ENCODE results near the gene MAPK8IP1. TPM values are rescaled to one million over a fixed set of nuclear protein-coding genes. Genes with fewer than 3 reads are reported as not detected.

Gene MAPK8IP1
- total and polyA plus RNA-seq, 10 donors: 0.80 to 6.0 (median 3.1) TPM

DNA sequence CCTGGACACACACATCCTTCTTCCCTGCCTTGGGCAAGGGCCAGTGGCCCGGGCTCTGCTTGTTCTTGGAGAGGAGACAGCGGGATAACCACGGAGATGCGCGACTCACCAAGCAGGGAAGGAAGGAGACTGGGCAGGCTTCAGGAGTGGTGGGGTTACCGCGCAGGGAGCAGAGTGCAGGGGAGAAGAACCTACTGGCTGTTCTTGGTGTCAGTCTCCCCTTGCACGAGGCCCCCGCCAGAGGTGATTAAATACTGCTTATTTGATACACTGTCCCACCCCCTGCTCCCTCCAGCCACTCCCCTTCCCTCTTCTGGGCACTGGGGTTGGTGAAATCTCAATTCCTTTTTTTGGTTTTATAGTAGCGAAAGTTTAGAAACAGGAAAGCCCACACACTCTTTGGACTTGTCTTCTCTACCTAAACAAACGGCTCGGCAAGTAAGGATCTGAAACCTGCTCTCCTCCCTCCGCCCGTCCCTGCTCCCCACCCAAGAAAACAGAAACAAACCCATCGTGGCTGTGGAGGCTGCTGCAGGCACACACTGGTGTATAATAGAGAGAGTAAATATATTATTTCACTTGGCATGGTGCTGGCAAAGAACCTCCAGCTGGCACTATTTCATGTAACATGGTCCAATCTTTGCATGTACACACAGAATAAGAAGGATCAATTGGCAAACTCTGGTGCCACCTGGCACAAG lies 47.8 kb downstream of the MAPK8IP1 start:
- intact Hi-C loops (cut with DNase I; ENCODE audit: low total_unique reads): no loop called here
- Histone ChIP-seq H3K4me3 (peak overlapping the region in 6 of 8 donors; percentile 12 to 60 (median 28)), H3K9me3 (no peaks in the 10 kb centered on the region), H3K36me3 (peaks cover 3 to 83% (median 49%) of the 10 kb centered on the region in 6 donors), H3K27me3 (replicated peaks in 1 of 7) (no peaks in the 10 kb centered on the region), H3K27ac (peak overlapping the region in 5 of 8 donors; percentile 27 to 86 (median 78)), H3K4me1 (peaks cover 17 to 98% (median 66%) of the 10 kb centered on the region in 6 donors)
- TF ChIP-seq POLR2AphosphoS5 (IDR thresholded peaks at IDR 0.05): peak; percentile 51 to 65 (median 65)
- TF ChIP-seq, protein P1, sequence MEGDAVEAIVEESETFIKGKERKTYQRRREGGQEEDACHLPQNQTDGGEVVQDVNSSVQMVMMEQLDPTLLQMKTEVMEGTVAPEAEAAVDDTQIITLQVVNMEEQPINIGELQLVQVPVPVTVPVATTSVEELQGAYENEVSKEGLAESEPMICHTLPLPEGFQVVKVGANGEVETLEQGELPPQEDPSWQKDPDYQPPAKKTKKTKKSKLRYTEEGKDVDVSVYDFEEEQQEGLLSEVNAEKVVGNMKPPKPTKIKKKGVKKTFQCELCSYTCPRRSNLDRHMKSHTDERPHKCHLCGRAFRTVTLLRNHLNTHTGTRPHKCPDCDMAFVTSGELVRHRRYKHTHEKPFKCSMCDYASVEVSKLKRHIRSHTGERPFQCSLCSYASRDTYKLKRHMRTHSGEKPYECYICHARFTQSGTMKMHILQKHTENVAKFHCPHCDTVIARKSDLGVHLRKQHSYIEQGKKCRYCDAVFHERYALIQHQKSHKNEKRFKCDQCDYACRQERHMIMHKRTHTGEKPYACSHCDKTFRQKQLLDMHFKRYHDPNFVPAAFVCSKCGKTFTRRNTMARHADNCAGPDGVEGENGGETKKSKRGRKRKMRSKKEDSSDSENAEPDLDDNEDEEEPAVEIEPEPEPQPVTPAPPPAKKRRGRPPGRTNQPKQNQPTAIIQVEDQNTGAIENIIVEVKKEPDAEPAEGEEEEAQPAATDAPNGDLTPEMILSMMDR (IDR thresholded peaks at IDR 0.05 in 8 of 11, conservative IDR thresholded peaks at IDR 0.05 in 3 of 11): no peak
- peak in 1 of 3 donors; percentile 6 for TF ChIP-seq POLR2A (IDR thresholded peaks at IDR 0.05)
- DNase-seq: peak; percentile 86
- WGBS, 5 donors: 58 to 65% (median 63%) methylated on average over 15 of the region's 15 CpGs

DNA sequence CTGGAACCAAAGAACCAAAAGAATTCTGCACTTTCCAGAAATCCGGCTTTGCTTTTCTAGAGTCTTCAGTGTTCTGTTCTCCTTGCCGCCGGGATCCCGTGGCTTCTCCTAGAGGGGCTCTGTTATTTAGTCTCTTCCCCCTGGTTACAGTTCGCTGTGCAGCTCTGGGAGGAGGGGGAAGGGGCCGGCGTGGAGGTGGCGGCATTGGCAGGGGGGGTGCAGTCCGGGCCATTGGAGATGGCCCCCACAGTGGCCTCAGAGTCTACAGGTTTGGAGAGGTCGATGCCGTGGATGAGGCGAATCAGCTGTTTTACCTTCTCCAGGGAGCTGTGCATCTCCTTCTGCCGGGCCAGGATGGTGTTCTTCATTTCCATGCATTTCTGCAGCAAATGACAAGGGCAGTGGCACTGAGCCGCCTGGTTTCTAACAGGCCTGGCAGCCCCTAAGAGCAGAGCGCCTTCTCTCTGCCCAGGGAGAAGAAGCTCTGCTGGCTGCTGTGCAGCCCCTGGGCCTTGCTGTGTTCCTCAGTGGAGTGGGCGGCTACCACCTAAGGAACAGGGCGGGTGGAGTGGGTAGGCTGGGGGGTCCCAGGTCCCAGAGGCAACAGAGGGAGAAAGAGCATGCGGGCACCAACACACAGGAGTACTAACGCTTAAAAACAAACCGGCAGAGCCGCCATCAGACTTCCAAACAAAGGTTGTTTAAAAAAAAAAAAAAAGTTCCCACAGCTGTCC lies 48.6 kb downstream of the MAPK8IP1 start:
- TF ChIP-seq POLR2AphosphoS5 (IDR thresholded peaks at IDR 0.05): peak in 1 of 3 donors; percentile 31
- TF ChIP-seq, protein P1 (IDR thresholded peaks at IDR 0.05 in 8 of 11, conservative IDR thresholded peaks at IDR 0.05 in 3 of 11): no peak
- H3K4me3 ChIP-seq: peak overlapping the region in 3 of 8 donors; percentile 30 to 60 (median 41)
- H3K9me3 ChIP-seq: no peaks in the 10 kb centered on the region
- intact Hi-C loops (cut with DNase I; ENCODE audit: low total_unique reads): no loop called here
- H3K4me1 ChIP-seq: peaks cover 17 to 94% (median 62%) of the 10 kb centered on the region in 6 donors
- DNase-seq: peak; percentile 76
- peak overlapping the region in 5 of 8 donors; percentile 8 to 86 (median 37) for H3K27ac ChIP-seq
- no peaks in the 10 kb centered on the region for H3K27me3 ChIP-seq (replicated peaks in 1 of 7)
- H3K36me3 ChIP-seq: peaks cover 3 to 91% (median 50%) of the 10 kb centered on the region in 6 donors
- 87 to 92% (median 92%) methylated on average over 21 of the region's 21 CpGs for WGBS, 5 donors

DNA sequence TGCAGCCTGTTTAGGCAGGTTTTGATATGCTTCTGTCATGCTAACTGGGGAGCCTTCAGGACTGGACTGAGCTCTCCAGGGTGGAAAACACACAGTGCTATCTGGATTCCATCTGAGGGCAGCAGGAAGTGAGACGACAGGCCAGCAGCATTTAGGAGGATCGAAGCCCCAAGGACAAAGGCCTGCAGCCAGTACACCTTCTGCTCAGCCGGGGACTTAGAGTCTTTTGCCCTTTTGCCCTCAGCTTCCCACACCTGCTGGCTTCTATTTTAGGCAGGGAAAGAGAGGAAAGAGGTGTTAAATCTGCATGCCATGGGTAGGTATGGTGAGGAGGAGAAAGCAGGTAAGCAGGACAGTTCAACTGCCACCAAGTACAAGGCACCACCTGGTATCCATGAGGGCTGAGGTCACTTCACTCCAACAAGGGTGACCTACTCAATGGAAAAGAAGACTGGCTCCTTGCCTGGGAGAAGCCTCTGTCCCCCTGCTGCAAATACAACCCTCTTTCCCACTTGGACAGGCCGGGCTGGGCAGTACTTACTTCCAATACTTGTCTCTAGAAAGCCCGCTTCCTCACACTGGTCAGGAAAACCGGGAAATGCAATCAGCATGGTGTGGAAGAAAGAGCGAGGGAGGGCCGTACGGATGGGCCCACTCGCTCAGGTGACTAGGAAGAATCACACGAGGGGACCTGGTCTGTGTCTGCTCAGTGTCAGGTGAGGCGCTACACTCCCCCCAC lies 49.3 kb downstream of the MAPK8IP1 start:
- peaks cover 3 to 98% (median 50%) of the 10 kb centered on the region in 6 donors for H3K36me3 ChIP-seq
- DNase-seq: no peak
- no peak overlapping the region for H3K4me3 ChIP-seq
- 83 to 92% (median 86%) methylated on average over 12 of the region's 12 CpGs for WGBS, 5 donors
- H3K4me1 ChIP-seq: peaks cover 15 to 94% (median 56%) of the 10 kb centered on the region in 6 donors
- H3K27me3 ChIP-seq (replicated peaks in 1 of 7): no peaks in the 10 kb centered on the region
- H3K9me3 ChIP-seq: no peaks in the 10 kb centered on the region
- H3K27ac ChIP-seq: peak overlapping the region in 3 of 8 donors; percentile 35 to 86 (median 80)
- intact Hi-C loops (cut with DNase I; ENCODE audit: low total_unique reads): no loop called here
- TF ChIP-seq POLR2AphosphoS5 (IDR thresholded peaks at IDR 0.05): no peak
- TF ChIP-seq, protein P1 (IDR thresholded peaks at IDR 0.05 in 8 of 11, conservative IDR thresholded peaks at IDR 0.05 in 3 of 11): no peak
- TF ChIP-seq POLR2A (IDR thresholded peaks at IDR 0.05): no peak
